T-helper 2 cell treated with Interferon-gamma antibody and Interleukin-4, amounts not matched to agents 5 μg/mL and 100 μg/mL, for 36 hours (primary cell): Measurements from ENCODE around the gene CCDC183.

Experiments
- DNase-seq: peaks from one replicate; pipeline ENCODE4 v3.0.0; 2021; ENCODE audit warnings: low spot score
- H3K27ac Mint-ChIP-seq: one replicate; pipeline ENCODE4 v1.8.0; 2021; ENCODE audit warnings: mild to moderate bottlenecking, mixed read lengths
- H3K27me3 Mint-ChIP-seq: one replicate; pipeline ENCODE4 v1.8.0; 2021; ENCODE audit warnings: low read depth, mixed read lengths
- H3K36me3 Mint-ChIP-seq: one replicate; pipeline ENCODE4 v1.8.0; 2021; ENCODE audit warnings: low read depth, mixed read lengths
- H3K4me1 Mint-ChIP-seq: one replicate; pipeline ENCODE4 v1.8.0; 2021; ENCODE audit warnings: low read depth, mixed read lengths
- H3K4me3 Mint-ChIP-seq: one replicate; pipeline ENCODE4 v1.8.0; 2022; ENCODE audit warnings: mild to moderate bottlenecking, moderate library complexity, mixed read lengths
- H3K9me3 Mint-ChIP-seq: one replicate; pipeline ENCODE4 v1.8.0; 2021; ENCODE audit warnings: mixed read lengths

CCDC183 gene

DNA sequence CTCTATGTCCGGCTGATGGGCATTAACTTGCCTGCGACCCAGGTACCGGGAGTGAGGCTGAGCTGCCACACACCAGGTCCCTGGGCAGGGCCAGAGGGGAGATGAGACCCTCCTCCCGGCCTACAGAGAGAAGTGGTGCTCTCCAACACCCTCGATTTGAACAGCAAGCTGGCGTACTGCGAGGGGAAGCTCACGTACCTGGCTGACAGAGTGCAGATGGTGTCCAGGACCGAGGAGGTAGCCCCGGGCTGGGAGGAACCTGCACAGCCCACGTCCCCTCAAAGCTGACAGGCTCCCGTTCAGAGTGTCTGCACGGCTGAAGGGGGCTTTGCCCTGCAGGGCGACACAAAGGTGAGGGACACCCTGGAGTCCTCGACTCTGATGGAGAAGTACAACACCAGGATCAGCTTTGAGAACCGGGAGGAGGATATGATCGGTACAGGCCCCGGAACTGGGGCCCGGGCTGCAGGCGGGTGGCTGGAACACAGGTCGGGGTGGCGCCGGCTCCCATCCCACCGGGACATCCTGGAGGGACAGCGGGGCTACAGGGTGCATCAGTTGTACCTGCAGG is 10.6 kb downstream of the CCDC183 start:
- Mint-ChIP-seq H3K4me1 (peaks cover 20% of the 10 kb centered on the region), H3K4me3 (peak overlapping the region; percentile 88), H3K36me3 (peaks cover 18% of the 10 kb centered on the region), H3K27me3 (no peaks in the 10 kb centered on the region), H3K9me3 (no peaks in the 10 kb centered on the region), H3K27ac (peak overlapping the region; percentile 76)
- no peak for DNase-seq

DNA sequence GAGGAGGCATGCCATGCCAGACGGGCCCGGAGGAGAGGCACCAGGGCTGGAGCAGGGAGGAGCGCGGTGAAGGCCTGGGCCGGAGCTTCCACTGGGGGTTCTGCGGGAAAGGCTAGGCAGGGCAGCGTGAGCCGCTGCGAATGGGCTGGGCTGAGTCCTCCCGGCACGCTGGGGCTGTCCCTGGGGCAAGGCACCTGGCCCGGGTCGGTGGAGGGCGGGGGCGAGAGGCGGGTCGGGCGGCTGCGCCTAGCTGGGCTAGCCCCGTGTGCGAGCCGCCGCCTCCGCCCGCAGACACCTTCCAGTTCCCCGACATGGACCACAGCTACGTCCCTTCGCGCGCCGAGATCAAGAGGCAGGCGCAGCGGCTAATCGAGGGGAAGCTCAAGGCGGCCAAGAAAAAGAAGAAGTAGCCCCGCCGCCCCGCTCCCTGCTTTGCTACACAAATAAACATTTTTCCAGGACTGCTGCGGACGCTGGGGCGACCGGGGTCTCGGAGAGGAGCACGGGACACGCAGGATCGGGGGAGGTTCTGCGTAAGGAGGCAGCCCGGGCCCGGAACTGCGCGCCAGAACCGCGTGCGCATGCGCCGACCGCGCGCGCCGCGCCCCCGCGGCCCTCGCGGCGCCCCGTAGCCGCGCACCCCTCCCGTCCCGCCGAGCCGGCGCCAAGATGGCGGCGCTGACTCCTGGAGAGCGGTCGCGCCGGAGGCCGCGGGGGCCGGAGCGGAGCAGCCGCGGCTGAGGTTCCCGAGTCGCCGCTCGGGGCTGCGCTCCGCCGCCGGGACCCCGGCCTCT is 11.3 kb downstream of the CCDC183 start, which contains the start of gene RABL6:
Gene RABL6, plus strand, starts transcription at position 668 of the 794 bp plus-strand sequence. CDS start 249 bp downstream, outside the sequence.
- Mint-ChIP-seq H3K4me3 (peak within 1 kb of the TSS; percentile 88), H3K9me3 (no peaks in the 10 kb centered on the region), H3K27me3 (no peaks in the 10 kb centered on the region), H3K4me1 (peaks cover 23% of the 10 kb centered on the region), H3K36me3 (peaks cover 18% of the 10 kb centered on the region), H3K27ac (peak within 1 kb of the TSS; percentile 90)
- peak; percentile 88 for DNase-seq

DNA sequence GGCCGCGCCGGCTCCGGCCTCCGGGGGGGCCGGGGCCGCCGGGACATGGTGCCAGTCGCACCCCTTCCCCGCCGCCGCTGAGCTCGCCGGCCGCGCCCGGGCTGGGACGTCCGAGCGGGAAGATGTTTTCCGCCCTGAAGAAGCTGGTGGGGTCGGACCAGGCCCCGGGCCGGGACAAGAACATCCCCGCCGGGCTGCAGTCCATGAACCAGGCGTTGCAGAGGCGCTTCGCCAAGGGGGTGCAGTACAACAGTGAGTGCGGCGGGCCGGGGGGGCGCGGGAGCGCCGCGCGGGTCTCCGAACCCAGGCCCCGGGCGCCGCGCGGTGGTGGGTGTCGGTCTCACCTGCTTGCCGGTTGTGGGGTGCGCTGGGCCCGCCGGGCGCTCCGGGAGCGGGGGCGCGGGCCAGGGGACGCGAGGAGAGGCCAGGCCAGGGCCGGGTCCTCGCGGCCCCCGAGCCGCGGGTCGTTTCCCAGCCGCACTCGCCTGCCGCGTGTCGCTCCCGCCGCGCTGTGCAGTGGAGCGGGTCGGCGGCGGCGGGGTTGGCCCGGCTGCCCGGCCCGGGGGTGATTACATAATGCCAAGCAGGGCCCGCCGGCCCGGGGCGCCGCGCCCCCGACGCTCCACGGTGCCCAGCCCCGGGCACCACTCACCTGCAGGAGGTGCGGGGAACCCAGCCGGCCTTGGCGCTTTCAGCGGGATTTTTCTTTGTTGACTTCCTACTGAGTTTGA is 12.1 kb downstream of the CCDC183 start:
- H3K4me3 Mint-ChIP-seq = peak overlapping the region; percentile 82
- no peaks in the 10 kb centered on the region for H3K9me3 Mint-ChIP-seq
- peaks cover 30% of the 10 kb centered on the region for H3K4me1 Mint-ChIP-seq
- peak; percentile 42 for DNase-seq
- H3K36me3 Mint-ChIP-seq = peaks cover 25% of the 10 kb centered on the region
- H3K27ac Mint-ChIP-seq = peak overlapping the region; percentile 63
- no peaks in the 10 kb centered on the region for H3K27me3 Mint-ChIP-seq

DNA sequence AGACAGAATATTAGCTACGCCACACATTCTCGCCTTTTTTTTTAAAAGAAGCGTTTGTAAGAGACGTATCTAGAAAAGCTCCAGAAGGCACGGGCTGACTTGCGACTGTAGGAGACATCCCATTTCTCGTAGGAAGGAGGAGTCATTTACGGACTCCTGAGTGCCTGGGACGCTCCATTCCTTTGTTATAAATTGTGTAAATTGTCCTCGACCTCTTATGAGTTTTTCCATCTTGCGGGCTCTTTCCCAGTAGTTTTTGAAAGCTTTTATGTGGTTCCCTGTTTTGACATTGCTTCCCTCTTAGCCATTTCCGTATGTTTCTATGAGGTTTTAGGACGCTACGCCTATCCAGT is 12.6 kb downstream of the CCDC183 start:
- Mint-ChIP-seq H3K36me3 (peaks cover 30% of the 10 kb centered on the region), H3K4me1 (peaks cover 36% of the 10 kb centered on the region), H3K4me3 (peak overlapping the region; percentile 82), H3K27ac (peak overlapping the region; percentile 26), H3K9me3 (no peaks in the 10 kb centered on the region), H3K27me3 (no peaks in the 10 kb centered on the region)
- no peak for DNase-seq

DNA sequence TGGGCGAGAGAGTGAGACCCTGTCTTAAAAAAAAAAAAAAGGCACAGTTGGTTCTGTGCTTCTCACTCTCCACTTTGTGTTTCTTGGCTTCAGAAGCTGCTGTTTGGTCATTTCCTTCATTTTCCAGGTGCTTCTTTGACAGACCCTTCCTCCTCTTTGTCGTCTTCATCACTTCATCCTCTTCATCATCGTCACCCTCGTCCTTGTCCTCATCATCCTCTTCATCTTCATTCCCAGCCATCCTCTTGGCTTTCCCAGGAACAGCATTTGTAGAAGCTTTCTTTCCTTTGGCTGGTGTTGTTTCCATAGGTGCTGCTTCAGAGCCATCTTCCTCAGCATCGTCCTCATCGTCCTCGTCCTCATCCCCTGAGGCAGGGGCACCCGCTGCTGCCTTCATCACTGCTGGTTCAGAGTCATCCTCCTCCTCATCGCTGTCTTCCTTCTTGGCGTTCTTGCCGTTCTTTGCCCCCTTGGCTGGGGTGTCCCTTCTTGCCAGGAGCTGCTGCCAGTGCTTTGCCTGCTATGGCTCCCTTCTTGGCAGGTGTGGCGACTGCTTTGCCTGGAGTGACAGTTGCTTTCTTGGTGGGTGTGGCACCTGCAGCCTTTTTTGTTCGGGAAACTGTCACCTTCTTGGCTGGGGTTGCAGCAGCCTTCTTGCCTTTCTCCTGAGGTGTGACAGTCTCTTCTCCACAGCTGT is 18.7 kb downstream of the CCDC183 start:
- DNase-seq = no peak
- peaks cover 37% of the 10 kb centered on the region for H3K36me3 Mint-ChIP-seq
- H3K9me3 Mint-ChIP-seq = no peaks in the 10 kb centered on the region
- peaks cover 28% of the 10 kb centered on the region for H3K4me1 Mint-ChIP-seq
- H3K27ac Mint-ChIP-seq = peak overlapping the region; percentile 11
- H3K4me3 Mint-ChIP-seq = no peak overlapping the region
- H3K27me3 Mint-ChIP-seq = no peaks in the 10 kb centered on the region

DNA sequence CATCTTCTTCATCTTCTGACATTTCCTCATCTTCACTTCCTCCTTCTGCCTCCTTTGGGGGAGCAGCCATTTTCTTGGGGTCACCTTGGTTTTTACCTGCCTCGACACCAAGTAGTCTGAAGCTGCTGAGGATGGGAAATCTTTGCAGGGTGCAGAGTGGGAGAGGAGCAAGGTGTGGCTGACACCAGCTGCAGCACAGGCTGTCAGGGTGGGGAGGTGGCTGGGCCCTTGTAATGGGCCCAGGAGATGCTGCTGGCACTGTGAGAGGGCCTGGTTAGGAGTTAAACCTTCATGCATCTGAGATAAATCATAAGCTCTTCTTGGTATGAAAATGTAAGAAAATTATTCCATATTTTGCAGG is 19.3 kb downstream of the CCDC183 start:
- no peak overlapping the region for H3K4me3 Mint-ChIP-seq
- H3K27me3 Mint-ChIP-seq = no peaks in the 10 kb centered on the region
- H3K4me1 Mint-ChIP-seq = peaks cover 24% of the 10 kb centered on the region
- H3K36me3 Mint-ChIP-seq = peaks cover 34% of the 10 kb centered on the region
- H3K9me3 Mint-ChIP-seq = no peaks in the 10 kb centered on the region
- DNase-seq = no peak
- no peak overlapping the region for H3K27ac Mint-ChIP-seq

DNA sequence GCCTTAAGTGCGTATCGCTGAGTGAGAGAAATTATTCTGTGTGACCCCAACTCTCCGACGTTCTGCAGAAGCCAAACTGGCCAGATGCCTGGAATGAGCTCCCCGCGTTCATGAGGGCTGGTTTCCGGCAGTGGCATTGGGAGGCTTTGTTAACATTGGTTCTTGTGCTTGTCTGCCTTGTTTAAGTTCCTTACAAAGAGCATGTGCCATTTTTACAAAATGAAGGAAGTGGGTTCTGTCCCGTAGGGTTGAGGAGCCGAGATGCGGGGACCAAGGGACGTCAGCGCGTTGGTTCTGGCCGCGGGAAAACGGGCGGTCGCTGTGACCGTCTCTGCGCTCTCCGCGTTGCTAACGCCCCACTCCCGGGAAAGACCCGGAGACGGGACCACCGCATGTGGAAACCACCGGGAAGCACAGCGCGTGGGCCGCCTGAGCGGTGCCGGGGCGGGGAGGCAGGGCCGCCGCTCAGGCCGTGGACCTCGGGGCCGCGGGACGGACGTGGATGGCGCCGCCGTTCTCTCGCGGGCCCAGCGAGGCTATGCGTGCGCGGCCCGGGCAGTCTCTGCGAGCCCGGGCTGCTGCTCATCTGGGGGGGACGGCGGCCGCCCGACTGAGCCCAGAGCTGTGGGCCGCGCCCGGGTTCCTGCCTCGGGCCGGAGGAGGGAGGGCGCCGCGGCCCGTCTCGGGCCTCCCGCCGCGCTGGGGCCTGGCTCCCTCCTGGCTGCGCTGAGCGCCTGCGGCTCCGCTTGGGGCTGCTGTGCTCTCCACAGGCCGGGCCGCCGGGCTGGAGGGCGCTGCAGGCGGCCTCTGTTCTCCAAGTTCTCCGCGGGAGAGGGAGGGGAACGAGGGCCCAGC is 25.1 kb downstream of the CCDC183 start:
- Mint-ChIP-seq H3K36me3 (peaks cover 19% of the 10 kb centered on the region), H3K4me3 (no peak overlapping the region)

DNA sequence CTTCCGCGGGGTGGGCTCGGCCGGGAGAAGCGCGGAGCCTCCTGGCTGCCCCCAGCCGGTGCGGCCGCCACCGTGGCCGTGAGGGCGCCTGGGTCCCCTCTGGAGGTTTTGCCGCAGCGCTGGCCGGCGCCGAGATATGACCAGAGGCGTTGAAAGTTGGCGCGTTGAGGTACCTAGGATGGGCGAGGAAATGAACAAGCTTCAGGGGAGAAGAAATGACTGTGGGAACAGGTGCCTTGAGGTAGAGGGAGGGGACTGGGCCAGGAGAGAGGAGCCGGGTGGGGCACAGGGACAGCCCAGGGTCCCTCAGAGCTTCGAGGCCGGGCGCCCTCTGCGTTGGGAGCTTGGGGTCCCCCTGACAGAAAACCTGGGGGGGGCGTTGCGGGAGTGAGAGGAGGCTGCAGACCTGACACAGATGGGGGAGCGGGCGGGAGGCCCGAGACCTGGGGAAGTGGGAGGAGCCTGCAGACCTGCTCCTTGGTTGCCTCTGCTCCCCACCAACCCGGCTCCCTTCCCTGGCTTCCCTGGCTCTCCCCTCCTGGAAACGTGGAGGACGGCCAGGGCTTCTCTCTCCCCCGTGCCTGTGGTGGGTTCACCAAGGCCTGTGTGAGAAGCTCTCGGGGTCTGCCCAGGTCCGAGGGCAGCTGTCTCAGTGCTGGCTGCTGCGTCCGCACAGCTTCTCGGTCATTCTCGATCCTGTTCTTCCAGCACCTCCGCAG is 25.8 kb downstream of the CCDC183 start:
- Mint-ChIP-seq H3K4me1 (no peaks in the 10 kb centered on the region), H3K4me3 (no peak overlapping the region), H3K27ac (no peak overlapping the region), H3K36me3 (peaks cover 15% of the 10 kb centered on the region), H3K9me3 (no peaks in the 10 kb centered on the region), H3K27me3 (no peaks in the 10 kb centered on the region)
- no peak for DNase-seq

More for the DNA sequence above, 25.1 kb downstream of the CCDC183 start:
- no peak for DNase-seq
- H3K27ac Mint-ChIP-seq = no peak overlapping the region
- H3K9me3 Mint-ChIP-seq = no peaks in the 10 kb centered on the region
- H3K27me3 Mint-ChIP-seq = no peaks in the 10 kb centered on the region
- no peaks in the 10 kb centered on the region for H3K4me1 Mint-ChIP-seq

DNA sequence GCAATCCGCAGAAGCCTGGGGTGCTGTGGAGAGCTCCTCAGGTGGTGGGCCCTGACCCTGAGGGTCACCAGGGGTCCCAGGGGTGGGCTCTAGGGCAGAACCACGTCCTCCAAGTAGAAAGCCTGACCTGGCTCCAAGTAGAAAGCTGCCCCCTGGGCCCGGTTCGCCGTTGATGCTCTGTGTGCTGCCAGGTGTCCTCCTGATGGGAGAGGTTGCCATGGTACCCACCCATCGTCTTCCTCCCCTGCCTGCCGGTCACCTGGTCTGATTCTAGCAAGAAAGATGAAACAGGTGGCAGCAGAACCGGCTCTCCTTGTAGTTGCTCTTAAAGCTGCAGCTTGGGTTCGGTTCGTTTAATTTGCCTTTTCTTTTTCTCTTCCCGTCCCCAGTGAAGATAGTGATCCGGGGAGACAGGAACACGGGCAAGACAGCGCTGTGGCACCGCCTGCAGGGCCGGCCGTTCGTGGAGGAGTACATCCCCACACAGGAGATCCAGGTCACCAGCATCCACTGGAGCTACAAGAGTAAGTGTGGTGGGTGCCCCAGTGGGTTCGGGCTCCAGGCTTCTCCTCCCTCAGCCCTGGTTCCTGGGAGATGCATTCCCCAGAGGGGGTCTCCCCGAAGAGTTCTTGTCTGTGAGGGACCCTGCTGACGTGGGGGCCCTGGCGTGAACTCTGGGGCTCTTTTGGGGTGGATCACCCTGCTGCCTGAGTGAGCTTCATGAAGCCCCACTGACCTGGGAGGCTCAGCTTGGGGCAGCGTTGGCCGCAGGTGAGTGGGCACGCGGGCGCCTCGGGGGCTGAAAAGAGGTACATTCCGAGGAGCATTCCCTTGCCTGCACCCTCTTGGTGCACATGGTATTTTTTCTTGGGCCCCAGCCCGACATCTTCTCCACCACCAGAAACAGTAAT is 27.3 kb downstream of the CCDC183 start:
- H3K27ac Mint-ChIP-seq = no peak overlapping the region
- no peak for DNase-seq
- no peaks in the 10 kb centered on the region for H3K9me3 Mint-ChIP-seq
- H3K4me3 Mint-ChIP-seq = no peak overlapping the region
- no peaks in the 10 kb centered on the region for H3K4me1 Mint-ChIP-seq
- peaks cover 14% of the 10 kb centered on the region for H3K36me3 Mint-ChIP-seq
- H3K27me3 Mint-ChIP-seq = no peaks in the 10 kb centered on the region

DNA sequence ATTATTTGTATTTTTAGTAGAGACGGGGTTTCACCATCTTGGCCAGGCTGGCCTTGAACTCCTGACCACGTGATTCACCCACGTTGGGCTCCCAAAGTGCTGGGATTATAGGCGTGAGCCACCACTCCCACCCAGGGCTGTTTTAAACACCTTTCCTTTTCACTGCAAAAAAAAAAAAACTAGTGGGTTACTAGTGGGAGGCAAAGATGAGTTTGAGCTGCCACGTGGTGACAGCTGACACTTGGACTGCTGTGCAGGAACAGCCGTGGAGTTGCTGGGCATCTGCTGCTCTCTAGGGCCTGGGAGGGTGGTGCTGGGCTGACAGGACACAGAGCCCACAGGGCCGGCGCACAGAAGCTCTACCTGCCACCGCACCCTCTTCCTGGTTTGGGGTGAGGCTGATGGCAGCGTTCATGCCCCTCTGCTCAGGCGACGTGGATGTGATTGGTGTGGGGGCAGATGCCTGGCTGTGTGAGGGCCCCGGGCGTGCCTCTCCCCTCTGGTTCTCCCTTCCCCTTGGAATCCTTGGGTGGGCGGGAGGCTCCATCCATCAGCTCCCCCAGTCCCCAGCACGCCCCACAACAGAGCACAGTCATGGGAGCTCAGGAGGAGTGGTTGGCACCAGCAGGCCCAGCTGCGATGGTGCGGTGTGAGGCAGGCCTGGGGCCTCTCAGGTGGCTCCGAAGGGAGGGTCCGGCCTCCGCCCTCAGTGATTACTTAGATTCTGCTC is 28.5 kb downstream of the CCDC183 start:
- Mint-ChIP-seq H3K27me3 (no peaks in the 10 kb centered on the region), H3K27ac (no peak overlapping the region), H3K9me3 (no peaks in the 10 kb centered on the region), H3K4me3 (no peak overlapping the region), H3K4me1 (no peaks in the 10 kb centered on the region), H3K36me3 (peaks cover 17% of the 10 kb centered on the region)
- DNase-seq = no peak

DNA sequence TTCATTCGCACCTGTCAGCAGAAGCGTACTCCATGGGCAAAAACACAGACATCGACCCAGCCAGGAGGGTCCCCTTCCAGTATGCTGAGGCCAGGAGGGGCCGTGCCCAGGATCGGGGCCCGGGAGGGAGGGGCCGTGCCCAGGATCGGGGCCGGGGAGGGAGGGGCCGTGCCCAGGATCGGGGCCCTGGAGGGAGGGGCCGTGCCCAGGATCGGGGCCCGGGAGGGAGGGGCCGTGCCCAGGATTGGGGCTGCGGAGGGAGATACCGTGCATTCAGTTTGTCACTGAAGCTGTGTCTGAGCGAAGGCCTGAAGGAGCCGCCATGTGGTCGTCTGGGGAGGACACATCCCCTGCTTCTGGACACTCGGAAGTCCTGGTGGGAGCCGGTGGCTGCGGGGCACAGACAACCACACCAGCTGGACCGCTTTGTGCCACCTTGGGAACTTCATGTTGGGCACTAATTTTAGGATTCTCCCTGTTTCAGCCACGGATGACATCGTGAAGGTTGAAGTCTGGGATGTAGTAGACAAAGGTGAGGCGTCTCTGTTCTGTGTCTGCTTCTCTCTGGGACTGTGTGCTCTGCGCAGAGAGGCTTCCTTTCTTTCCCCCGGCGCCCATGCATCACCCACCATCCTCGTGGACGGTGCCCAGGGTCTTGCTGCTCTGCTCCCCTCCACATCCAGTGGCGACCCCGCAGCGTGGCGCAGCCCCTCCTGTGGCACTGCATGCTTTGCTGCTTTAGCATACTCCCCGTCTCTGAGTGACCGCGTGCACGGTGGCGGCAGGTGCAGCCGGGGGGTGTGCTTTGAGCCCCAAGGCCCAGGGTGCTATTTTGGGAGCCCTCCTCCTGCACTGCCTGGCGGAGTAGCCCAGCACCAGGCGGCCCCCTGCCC is 29.4 kb downstream of the CCDC183 start:
- no peak overlapping the region for H3K4me3 Mint-ChIP-seq
- peaks cover 17% of the 10 kb centered on the region for H3K36me3 Mint-ChIP-seq
- no peak overlapping the region for H3K27ac Mint-ChIP-seq
- no peaks in the 10 kb centered on the region for H3K27me3 Mint-ChIP-seq
- H3K9me3 Mint-ChIP-seq = no peaks in the 10 kb centered on the region
- no peak for DNase-seq
- H3K4me1 Mint-ChIP-seq = no peaks in the 10 kb centered on the region
